Ishikawa (cell line): Measurements from ENCODE around the gene CCDC175.

Source experiments
- CEBPB ChIP-seq: IDR thresholded peaks from 2 replicates; pipeline ENCODE4 v1.6.1; 2012
- CREB1 ChIP-seq: IDR thresholded peaks from 2 replicates; pipeline ENCODE4 v1.6.1; 2012; ENCODE audit warnings: low read depth
- EGR1 ChIP-seq: IDR thresholded peaks from 2 replicates; pipeline ENCODE4 v1.6.1; 2012
- EP300 ChIP-seq: IDR thresholded peaks from 2 replicates; pipeline ENCODE4 v1.6.1; 2012; ENCODE audit warnings: borderline replicate concordance
- FOXM1 ChIP-seq: IDR thresholded peaks from 2 replicates; pipeline ENCODE4 v1.6.1; 2012; ENCODE audit warnings: low read depth, borderline replicate concordance
- NFIC ChIP-seq: IDR thresholded peaks from 2 replicates; pipeline ENCODE4 v1.6.1; 2012
- RAD21 ChIP-seq: IDR thresholded peaks from 2 replicates; pipeline ENCODE4 v1.6.1; 2012; ENCODE audit warnings: low read depth
- TAF1 ChIP-seq: IDR thresholded peaks from 2 replicates; pipeline ENCODE4 v1.6.1; 2012; ENCODE audit warnings: low read depth, mild to moderate bottlenecking
- TCF12 ChIP-seq: IDR thresholded peaks from 2 replicates; pipeline ENCODE4 v1.6.1; 2012; ENCODE audit warnings: low read depth
- TEAD4 ChIP-seq: IDR thresholded peaks from 2 replicates; pipeline ENCODE4 v1.6.1; 2012
- USF1 ChIP-seq: IDR thresholded peaks from 2 replicates; pipeline ENCODE4 v1.6.1; 2012
- YY1 ChIP-seq: IDR thresholded peaks from 2 replicates; pipeline ENCODE4 v1.6.1; 2012; ENCODE audit warnings: low read depth
- ZBTB7A ChIP-seq: IDR thresholded peaks from 2 replicates; pipeline ENCODE4 v1.6.1; 2012; ENCODE audit warnings: low read depth
- TF ChIP-seq, protein P1 (sequence below): IDR thresholded peaks from 2 replicates; pipeline ENCODE4 v1.6.1; 2012; ENCODE audit warnings: low read depth, mild to moderate bottlenecking
- TF ChIP-seq, protein P2 (sequence below): IDR thresholded peaks from 2 replicates; pipeline ENCODE4 v1.6.1; 2012

The CCDC175 gene

GRCh38 chr14:59600211-59600945 is 23.8 kb upstream of the CCDC175 start:
- TF ChIP-seq TAF1: no peak
- TF ChIP-seq EGR1: no peak
- no peak for TF ChIP-seq CEBPB
- no peak for TF ChIP-seq NFIC
- TF ChIP-seq RAD21: no peak
- TF ChIP-seq FOXM1: no peak
- TF ChIP-seq EP300: no peak
- TF ChIP-seq ZBTB7A: no peak
- no peak for TF ChIP-seq YY1
- TF ChIP-seq CREB1: no peak
- TF ChIP-seq, protein P1, sequence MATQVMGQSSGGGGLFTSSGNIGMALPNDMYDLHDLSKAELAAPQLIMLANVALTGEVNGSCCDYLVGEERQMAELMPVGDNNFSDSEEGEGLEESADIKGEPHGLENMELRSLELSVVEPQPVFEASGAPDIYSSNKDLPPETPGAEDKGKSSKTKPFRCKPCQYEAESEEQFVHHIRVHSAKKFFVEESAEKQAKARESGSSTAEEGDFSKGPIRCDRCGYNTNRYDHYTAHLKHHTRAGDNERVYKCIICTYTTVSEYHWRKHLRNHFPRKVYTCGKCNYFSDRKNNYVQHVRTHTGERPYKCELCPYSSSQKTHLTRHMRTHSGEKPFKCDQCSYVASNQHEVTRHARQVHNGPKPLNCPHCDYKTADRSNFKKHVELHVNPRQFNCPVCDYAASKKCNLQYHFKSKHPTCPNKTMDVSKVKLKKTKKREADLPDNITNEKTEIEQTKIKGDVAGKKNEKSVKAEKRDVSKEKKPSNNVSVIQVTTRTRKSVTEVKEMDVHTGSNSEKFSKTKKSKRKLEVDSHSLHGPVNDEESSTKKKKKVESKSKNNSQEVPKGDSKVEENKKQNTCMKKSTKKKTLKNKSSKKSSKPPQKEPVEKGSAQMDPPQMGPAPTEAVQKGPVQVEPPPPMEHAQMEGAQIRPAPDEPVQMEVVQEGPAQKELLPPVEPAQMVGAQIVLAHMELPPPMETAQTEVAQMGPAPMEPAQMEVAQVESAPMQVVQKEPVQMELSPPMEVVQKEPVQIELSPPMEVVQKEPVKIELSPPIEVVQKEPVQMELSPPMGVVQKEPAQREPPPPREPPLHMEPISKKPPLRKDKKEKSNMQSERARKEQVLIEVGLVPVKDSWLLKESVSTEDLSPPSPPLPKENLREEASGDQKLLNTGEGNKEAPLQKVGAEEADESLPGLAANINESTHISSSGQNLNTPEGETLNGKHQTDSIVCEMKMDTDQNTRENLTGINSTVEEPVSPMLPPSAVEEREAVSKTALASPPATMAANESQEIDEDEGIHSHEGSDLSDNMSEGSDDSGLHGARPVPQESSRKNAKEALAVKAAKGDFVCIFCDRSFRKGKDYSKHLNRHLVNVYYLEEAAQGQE: no peak
- TF ChIP-seq TEAD4: no peak
- TF ChIP-seq USF1: no peak
- no peak for TF ChIP-seq TCF12
- TF ChIP-seq, protein P2, sequence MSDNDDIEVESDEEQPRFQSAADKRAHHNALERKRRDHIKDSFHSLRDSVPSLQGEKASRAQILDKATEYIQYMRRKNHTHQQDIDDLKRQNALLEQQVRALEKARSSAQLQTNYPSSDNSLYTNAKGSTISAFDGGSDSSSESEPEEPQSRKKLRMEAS: no peak

GRCh38 chr14:59595071-59595470 is 18.5 kb upstream of the CCDC175 start:
- no peak for TF ChIP-seq TEAD4
- TF ChIP-seq EP300: no peak
- TF ChIP-seq, protein P2: no peak
- TF ChIP-seq TAF1: no peak
- peak; percentile 86 for TF ChIP-seq NFIC
- TF ChIP-seq EGR1: no peak
- no peak for TF ChIP-seq USF1

- TF ChIP-seq, protein P2: no peak
- no peak for TF ChIP-seq RAD21
- TF ChIP-seq, protein P1: no peak
- TF ChIP-seq TCF12: no peak
- TF ChIP-seq EGR1: no peak
- no peak for TF ChIP-seq YY1
- no peak for TF ChIP-seq NFIC
- no peak for TF ChIP-seq USF1
- TF ChIP-seq FOXM1: no peak
- TF ChIP-seq TEAD4: no peak
- no peak for TF ChIP-seq CEBPB
- TF ChIP-seq TAF1: no peak
- TF ChIP-seq CREB1: no peak
- TF ChIP-seq EP300: no peak
- TF ChIP-seq ZBTB7A: no peak
Observed at GRCh38 chr14:59591641-59592370, 15.2 kb upstream of the CCDC175 start.

- TF ChIP-seq CEBPB: no peak
Observed at GRCh38 chr14:59588101-59588500, 11.5 kb upstream of the CCDC175 start.

DNA sequence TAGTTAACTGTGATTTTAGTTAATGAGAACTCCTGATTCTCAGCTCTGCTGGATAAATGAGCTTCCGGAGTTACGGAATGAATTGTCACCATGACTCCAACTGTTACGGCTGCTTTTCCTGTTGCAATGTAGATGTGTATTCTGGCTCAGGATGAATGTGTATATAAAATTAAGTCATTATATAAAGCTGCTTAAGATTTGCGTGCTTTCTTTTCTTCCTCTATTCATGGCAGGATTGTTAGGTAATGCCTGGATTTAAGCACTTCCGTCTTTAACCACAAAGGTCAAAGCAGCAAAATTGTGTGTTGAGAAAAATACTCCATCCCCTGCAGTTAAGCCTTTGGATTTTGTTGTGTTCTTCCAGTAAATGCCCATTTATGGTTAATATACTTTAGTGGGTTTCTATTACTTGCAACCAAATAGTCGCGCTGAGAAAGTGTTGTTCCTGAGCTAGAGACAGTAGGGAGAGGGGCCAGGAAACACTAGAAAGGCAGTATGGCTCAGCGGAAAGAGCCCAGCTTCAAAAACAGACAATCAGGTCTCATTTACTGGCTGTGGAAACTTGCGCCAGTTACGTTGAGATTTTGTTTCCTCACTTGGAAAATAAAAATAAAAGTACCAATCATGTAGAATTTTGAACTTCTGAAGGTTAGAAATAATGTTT is 9.4 kb upstream of the CCDC175 start:
- TF ChIP-seq TEAD4: no peak
- TF ChIP-seq FOXM1: no peak
- no peak for TF ChIP-seq RAD21
- TF ChIP-seq CEBPB: no peak
- TF ChIP-seq EGR1: no peak
- no peak for TF ChIP-seq NFIC
- TF ChIP-seq CREB1: no peak
- TF ChIP-seq YY1: no peak
- no peak for TF ChIP-seq TCF12
